ENCODE data around the gene NBEAL2.

The NBEAL2 gene

GRCh38 chr3:47056705-47057104, 77.2 kb downstream of the NBEAL2 start:
- Histone ChIP-seq H3K36me3 (ENCODE audit: insufficient read depth, low read length) (peaks cover 7% of the 10 kb centered on the region; the same call in 1 of the 2 replicates), H3K9ac (ENCODE audit: insufficient read length) (no peak overlapping the region), H3K9me3 (ENCODE audit: low read depth, low read length) (no peaks in the 10 kb centered on the region), H3K27ac (no peak overlapping the region), H3K4me3 (no peak overlapping the region)
- TF ChIP-seq FOXP2 (optimal IDR thresholded peaks at IDR 0.05; ENCODE audit: control extremely low read depth, extremely low read length, insufficient read depth) (no peak), EZH2 (IDR thresholded peaks at IDR 0.05) (no peak), POLR2AphosphoS5 (IDR thresholded peaks at IDR 0.05; ENCODE audit: borderline replicate concordance, low read depth, low read length) (no peak)
- DNase-seq (ENCODE audit: low read depth, low spot score), result no peak

- H3K4me3 ChIP-seq, result no peak overlapping the region
- H3K9ac ChIP-seq (ENCODE audit: insufficient read length), result no peak overlapping the region
- H3K27ac ChIP-seq, result no peak overlapping the region
- no peaks in the 10 kb centered on the region for H3K9me3 ChIP-seq (ENCODE audit: low read depth, low read length)
- no peak for TF ChIP-seq FOXP2 (optimal IDR thresholded peaks at IDR 0.05; ENCODE audit: control extremely low read depth, extremely low read length, insufficient read depth)
- no peak for TF ChIP-seq EZH2 (IDR thresholded peaks at IDR 0.05)
- TF ChIP-seq POLR2AphosphoS5 (IDR thresholded peaks at IDR 0.05; ENCODE audit: borderline replicate concordance, low read depth, low read length), result no peak
- no peak for DNase-seq (ENCODE audit: low read depth, low spot score)
- H3K36me3 ChIP-seq (ENCODE audit: insufficient read depth, low read length), result peaks cover 7% of the 10 kb centered on the region; the same call in 1 of the 2 replicates
Observed at GRCh38 chr3:47057212-47057671, 77.8 kb downstream of the NBEAL2 start.
